ENCODE data around the gene FLYWCH1. TPM values are rescaled to one million over a fixed set of nuclear protein-coding genes. Genes with fewer than 3 reads are reported as not detected.

The FLYWCH1 gene
- total and polyA plus RNA-seq, 2 donors (not counting 1 experiment from before 2014, with no cell fraction given) = 78.3 to 120 TPM

GRCh38 chr16:2985462-2985861, 73.7 kb downstream of the FLYWCH1 start:
- CTCF ChIA-PET = interaction anchor here (1.6 kb wide), 1 partner anchor 17 kb away, joined by 4 read pairs; no protein-coding TSS in a partner anchor
- intact Hi-C loops (cut with micrococcal nuclease) = no loop called here
- Mint-ChIP-seq H3K27me3 (no peaks in the 10 kb centered on the region), H3K9me3 (ENCODE audit: insufficient read depth) (no peaks in the 10 kb centered on the region), H3K27ac (no peak overlapping the region), H3K4me1 (peaks cover 18% of the 10 kb centered on the region), H3K4me3 (no peak overlapping the region)
- Histone ChIP-seq H3K4me1 (ENCODE audit: control insufficient read depth in 2 of 2, insufficient read depth in 2 of 2, low read length in 2 of 2) (peaks cover 13 to 31% of the 10 kb centered on the region in 2 donors), H3K4me3 (ENCODE audit: control extremely low read depth in 1 of 5, extremely low read depth in 1 of 5, insufficient read depth in 1 of 5, low read depth in 2 of 5, low read length in 4 of 5) (no peak overlapping the region), H3K9me3 (ENCODE audit: control extremely low read depth in 1 of 3, control insufficient read depth in 2 of 3, insufficient read depth in 1 of 3, low read length in 2 of 3) (no peaks in the 10 kb centered on the region), H3K79me2 (ENCODE audit: control insufficient read depth, insufficient read depth, low read length) (no peaks in the 10 kb centered on the region), H3K9ac (ENCODE audit: low read length) (no peak overlapping the region), H3K36me3 (replicated peaks in 1 of 2; ENCODE audit: control extremely low read depth in 1 of 2, control insufficient read depth in 1 of 2, extremely low read depth in 1 of 2, insufficient read depth in 2 of 2, low read length in 1 of 2) (no peaks in the 10 kb centered on the region), H3K27me3 (replicated peaks in 1 of 4; ENCODE audit: control extremely low read depth in 1 of 4, control insufficient read depth in 3 of 4, insufficient read depth in 4 of 4, low read length in 3 of 4) (peaks cover 0 to 4% (median 0%) of the 10 kb centered on the region in 4 experiments), H4K20me1 (ENCODE audit: control insufficient read depth, insufficient read depth, low read length, poor library complexity, severe bottlenecking) (no peaks in the 10 kb centered on the region), H3K27ac (ENCODE audit: low read length in 2 of 2) (no peak overlapping the region), H3K4me2 (replicated peaks; ENCODE audit: low read depth, low read length, poor library complexity, severe bottlenecking) (no peak overlapping the region), H2AFZ (ENCODE audit: insufficient read depth, low read depth, low read length, poor library complexity, severe bottlenecking) (no peak overlapping the region)
- POLR2A ChIA-PET = no interaction called here
- 92% methylated on average over 9 of the region's 9 CpGs for WGBS (ENCODE audit: insufficient coverage)
- DNase-seq = no peak
- no peak for TF ChIP-seq EZH2 (IDR thresholded peaks at IDR 0.05; ENCODE audit: borderline replicate concordance, insufficient read depth, low read depth, low read length, poor library complexity, severe bottlenecking)
- TF ChIP-seq CTCF (IDR thresholded peaks at IDR 0.05) = no peak
- ATAC-seq (ENCODE audit: low read depth) = no peak

GRCh38 chr16:2985893-2986355, 74.2 kb downstream of the FLYWCH1 start:
- Histone ChIP-seq H3K27me3 (replicated peaks in 1 of 4; ENCODE audit: control extremely low read depth in 1 of 4, control insufficient read depth in 3 of 4, insufficient read depth in 4 of 4, low read length in 3 of 4) (peaks cover 0 to 4% (median 0%) of the 10 kb centered on the region in 4 experiments), H3K4me3 (ENCODE audit: control extremely low read depth in 1 of 5, extremely low read depth in 1 of 5, insufficient read depth in 1 of 5, low read depth in 2 of 5, low read length in 4 of 5) (no peak overlapping the region), H4K20me1 (ENCODE audit: control insufficient read depth, insufficient read depth, low read length, poor library complexity, severe bottlenecking) (no peaks in the 10 kb centered on the region), H2AFZ (ENCODE audit: insufficient read depth, low read depth, low read length, poor library complexity, severe bottlenecking) (no peak overlapping the region), H3K9ac (ENCODE audit: low read length) (no peak overlapping the region), H3K4me2 (replicated peaks; ENCODE audit: low read depth, low read length, poor library complexity, severe bottlenecking) (no peak overlapping the region), H3K4me1 (ENCODE audit: control insufficient read depth in 2 of 2, insufficient read depth in 2 of 2, low read length in 2 of 2) (peaks cover 11 to 28% of the 10 kb centered on the region in 2 donors), H3K79me2 (ENCODE audit: control insufficient read depth, insufficient read depth, low read length) (no peaks in the 10 kb centered on the region), H3K27ac (ENCODE audit: low read length in 2 of 2) (no peak overlapping the region), H3K9me3 (ENCODE audit: control extremely low read depth in 1 of 3, control insufficient read depth in 2 of 3, insufficient read depth in 1 of 3, low read length in 2 of 3) (no peaks in the 10 kb centered on the region), H3K36me3 (replicated peaks in 1 of 2; ENCODE audit: control extremely low read depth in 1 of 2, control insufficient read depth in 1 of 2, extremely low read depth in 1 of 2, insufficient read depth in 2 of 2, low read length in 1 of 2) (no peaks in the 10 kb centered on the region)
- no peaks in the 10 kb centered on the region for H3K27me3 Mint-ChIP-seq
- ChIA-PET POLR2A (no interaction called here), CTCF (interaction anchor here (1.6 kb wide), 1 partner anchor 16 kb away, joined by 4 read pairs; no protein-coding TSS in a partner anchor)
- intact Hi-C loops (cut with micrococcal nuclease) = no loop called here
- H3K27ac Mint-ChIP-seq = no peak overlapping the region
- H3K4me3 Mint-ChIP-seq = no peak overlapping the region
- H3K4me1 Mint-ChIP-seq = peaks cover 14% of the 10 kb centered on the region
- no peaks in the 10 kb centered on the region for H3K9me3 Mint-ChIP-seq (ENCODE audit: insufficient read depth)
- ATAC-seq (ENCODE audit: low read depth) (no peak), DNase-seq (no peak)
- WGBS (ENCODE audit: insufficient coverage) = 93% methylated on average over 15 of the region's 15 CpGs
- no peak for TF ChIP-seq CTCF (IDR thresholded peaks at IDR 0.05)
- TF ChIP-seq EZH2 (IDR thresholded peaks at IDR 0.05; ENCODE audit: borderline replicate concordance, insufficient read depth, low read depth, low read length, poor library complexity, severe bottlenecking) = no peak

Measured in B cell (primary cell).